T-helper 17 cell (primary cell): ENCODE results near the gene UBE2G1. TPM values are rescaled to one million over a fixed set of nuclear protein-coding genes. Genes with fewer than 3 reads are reported as not detected.
"Not testable (repeated sequence)": the region's sequence is repeated elsewhere in the genome, so short reads cannot be mapped to it uniquely, and the experiment has no call there.

Source experiments
- ATAC-seq: fragments of 150-1000 bp; cut with Tn5 transposase; 2 replicates; pipeline ENCODE4 v1.10.0; 2021; ENCODE audit warnings: mild to moderate bottlenecking, moderate library complexity
- DNase-seq, 3 donors: peaks; one replicate each; pipeline versions ENCODE4 v3.0.0 to v3.0.0-alpha.2; 2020 to 2021
- H3K9me3 ChIP-seq: one replicate; pipeline ENCODE4 v1.7.0; 2013; ENCODE audit warnings: low read length, mild to moderate bottlenecking; ENCODE audit not compliant: control insufficient read depth, poor library complexity, severe bottlenecking
- H3K27ac Mint-ChIP-seq: one replicate; pipeline ENCODE4 v1.8.0; 2022; ENCODE audit warnings: mild to moderate bottlenecking, moderate library complexity, mixed read lengths
- H3K27me3 Mint-ChIP-seq: one replicate; pipeline ENCODE4 v1.8.0; 2022; ENCODE audit warnings: mixed read lengths
- H3K36me3 Mint-ChIP-seq: one replicate; pipeline ENCODE4 v1.8.0; 2022; ENCODE audit warnings: low read depth, mixed read lengths
- H3K4me1 Mint-ChIP-seq: one replicate; pipeline ENCODE4 v1.8.0; 2022; ENCODE audit warnings: mild to moderate bottlenecking, mixed read lengths
- H3K4me3 Mint-ChIP-seq: one replicate; pipeline ENCODE4 v1.8.0; 2022; ENCODE audit warnings: mild to moderate bottlenecking, moderate library complexity, mixed read lengths
- total RNA-seq, 4 donors: library from RNA in 2 of 4; stranded (reverse) in 2 of 4; gene quantifications; one replicate each; pipeline ENCODE4 v1.2.3 and lab custom pipeline; 2022 to 2026

The UBE2G1 gene
- total RNA-seq, 2 donors from 2014 or later = 64.6 to 72.7 TPM

DNA sequence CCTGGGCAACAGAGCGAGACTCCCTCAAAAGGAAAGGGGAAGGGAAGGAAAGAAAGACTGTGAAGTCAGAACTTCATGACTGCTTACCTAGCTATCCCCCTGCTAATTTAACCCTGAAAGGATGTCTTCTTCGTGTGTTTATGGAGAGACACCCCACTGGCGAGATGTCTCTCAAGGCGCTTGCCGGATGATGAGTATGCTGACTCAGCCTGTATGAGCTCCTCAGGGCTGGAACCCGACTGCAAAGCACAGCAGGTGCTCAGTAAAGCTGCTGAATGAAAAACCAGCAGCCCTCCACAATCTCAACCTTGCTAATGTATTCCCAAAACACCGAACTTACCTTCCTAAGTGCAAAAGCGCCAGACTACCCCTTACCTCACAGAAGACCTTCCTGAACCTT is 105.0 kb downstream of the UBE2G1 start:
- H3K4me1 Mint-ChIP-seq = peaks cover 48% of the 10 kb centered on the region
- no peak overlapping the region for H3K4me3 Mint-ChIP-seq
- H3K36me3 Mint-ChIP-seq = peaks cover 9% of the 10 kb centered on the region
- ATAC-seq (no peak), DNase-seq (no peak)
- no peaks in the 10 kb centered on the region for H3K27me3 Mint-ChIP-seq
- H3K9me3 ChIP-seq = no peaks in the 10 kb centered on the region
- no peak overlapping the region for H3K27ac Mint-ChIP-seq

DNA sequence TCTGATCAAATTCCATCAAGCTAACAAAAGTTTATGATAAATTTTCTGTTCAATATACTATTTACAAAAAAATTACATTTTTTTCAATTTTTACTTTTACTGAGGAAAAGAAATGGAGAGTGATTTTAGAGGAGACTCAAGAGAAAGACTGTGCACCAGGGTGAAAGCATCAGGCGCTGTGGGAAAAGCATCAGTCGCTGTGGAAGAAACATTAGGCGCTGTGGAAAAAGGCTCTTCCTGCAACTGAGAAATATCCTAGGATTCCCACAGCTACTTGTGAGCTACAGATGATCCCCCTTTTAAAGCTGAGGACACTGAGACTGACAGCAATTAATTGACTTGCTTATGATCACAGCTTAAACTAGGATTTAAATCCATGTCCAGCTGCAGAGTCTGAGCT is 107.6 kb downstream of the UBE2G1 start:
- Mint-ChIP-seq H3K4me3 (no peak overlapping the region), H3K4me1 (peaks cover 39% of the 10 kb centered on the region), H3K27me3 (no peaks in the 10 kb centered on the region), H3K27ac (no peak overlapping the region), H3K36me3 (peaks cover 9% of the 10 kb centered on the region)
- no peaks in the 10 kb centered on the region for H3K9me3 ChIP-seq
- no peak for DNase-seq
- ATAC-seq = no peak

DNA sequence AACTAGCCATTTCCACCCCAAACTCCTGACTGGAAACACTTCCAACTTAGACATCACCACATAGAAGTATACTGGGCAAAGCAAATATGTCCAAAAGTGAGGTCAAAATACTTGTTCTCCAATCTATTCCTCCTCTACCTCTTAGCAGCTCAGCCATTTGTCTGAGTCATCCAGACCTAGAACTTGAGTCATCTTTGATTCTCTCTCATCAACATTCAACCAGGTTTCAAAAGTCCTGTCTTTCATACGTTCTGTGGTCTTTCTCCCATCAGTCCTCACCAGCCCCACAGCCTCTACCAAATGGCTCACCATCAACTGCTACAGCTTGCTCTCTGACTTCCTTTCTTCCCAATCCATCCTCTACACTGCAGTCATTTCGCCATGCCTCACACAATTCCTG is 109.5 kb downstream of the UBE2G1 start:
- H3K36me3 Mint-ChIP-seq = peaks cover 11% of the 10 kb centered on the region
- H3K9me3 ChIP-seq = no peaks in the 10 kb centered on the region
- no peak for DNase-seq
- H3K27me3 Mint-ChIP-seq = no peaks in the 10 kb centered on the region
- no peak overlapping the region for H3K4me3 Mint-ChIP-seq
- peaks cover 38% of the 10 kb centered on the region for H3K4me1 Mint-ChIP-seq
- no peak for ATAC-seq
- H3K27ac Mint-ChIP-seq = peak overlapping the region; percentile 81

DNA sequence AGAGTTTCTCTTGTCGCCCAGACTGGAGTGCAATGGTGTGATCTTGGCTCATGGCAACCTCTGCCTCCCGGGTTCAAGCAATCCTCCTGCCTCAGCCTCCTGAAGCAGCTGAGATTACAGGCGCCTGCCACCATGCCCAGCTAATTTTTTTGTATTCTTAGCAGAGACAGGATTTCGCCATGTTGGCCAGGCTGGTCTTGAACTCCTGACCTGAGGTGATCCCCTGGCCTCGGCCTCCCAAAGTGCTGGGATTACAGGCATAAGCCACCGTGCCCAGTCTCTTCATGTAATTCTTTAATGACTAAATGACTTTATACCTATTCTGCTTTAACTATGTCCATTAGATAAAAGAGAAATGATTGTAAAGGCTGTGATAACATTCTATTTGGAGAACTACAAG is 111.2 kb downstream of the UBE2G1 start:
- ATAC-seq, H3K4me3 Mint-ChIP-seq, H3K27me3 Mint-ChIP-seq, DNase-seq, H3K9me3 ChIP-seq: not testable (repeated sequence)
- H3K36me3 Mint-ChIP-seq = peaks cover 11% of the 10 kb centered on the region
- H3K27ac Mint-ChIP-seq = peak overlapping the region; percentile 19
- H3K4me1 Mint-ChIP-seq = peaks cover 40% of the 10 kb centered on the region

DNA sequence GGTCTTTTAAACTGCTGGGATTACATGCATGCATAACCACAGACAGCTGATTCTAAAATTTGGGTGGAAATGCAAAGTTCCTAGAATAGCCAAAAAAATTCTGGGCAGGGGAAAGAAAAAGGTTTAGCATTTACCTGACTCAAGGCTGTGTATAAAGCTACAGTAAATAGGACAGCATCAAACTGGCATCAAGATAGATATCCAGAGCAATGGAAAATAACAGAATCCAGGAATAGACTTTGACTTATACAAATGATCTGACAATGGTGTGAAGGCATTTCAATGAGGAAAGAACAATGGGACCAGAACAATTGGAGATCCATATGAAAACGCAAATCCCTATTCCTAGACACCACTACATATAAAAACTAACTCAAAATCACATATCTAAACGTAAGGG is 115.6 kb downstream of the UBE2G1 start:
- DNase-seq = no peak
- H3K9me3 ChIP-seq = no peaks in the 10 kb centered on the region
- Mint-ChIP-seq H3K4me3 (no peak overlapping the region), H3K4me1 (peaks cover 46% of the 10 kb centered on the region), H3K27me3 (no peaks in the 10 kb centered on the region), H3K27ac (no peak overlapping the region), H3K36me3 (peaks cover 5% of the 10 kb centered on the region)
- no peak for ATAC-seq

DNA sequence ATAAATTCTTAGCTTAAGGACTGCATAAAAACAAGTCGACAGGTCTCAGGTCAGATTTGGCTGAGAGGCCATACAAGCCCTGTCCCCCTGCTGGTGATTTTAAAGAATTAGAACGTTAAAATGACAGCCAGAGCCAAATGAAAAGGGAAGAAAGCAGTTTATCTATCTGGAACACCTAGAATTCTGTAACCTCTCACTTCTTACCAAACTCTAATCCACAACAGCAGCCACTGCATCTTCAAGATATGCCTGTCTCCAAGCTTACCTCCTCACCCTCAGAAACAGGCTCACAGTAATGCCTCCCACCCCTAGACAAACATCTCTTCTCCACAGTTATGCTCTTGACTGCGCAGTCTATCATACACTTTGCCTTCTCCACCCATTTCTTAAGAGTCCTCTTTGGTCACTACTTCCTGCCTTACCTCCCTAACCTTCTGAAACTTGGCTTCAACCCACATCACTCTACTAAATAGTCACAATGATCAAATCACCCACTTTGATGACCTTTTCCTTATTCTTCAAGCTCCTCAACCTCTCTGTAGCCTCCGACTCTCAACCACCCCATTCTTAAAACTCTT is 116.9 kb downstream of the UBE2G1 start:
- DNase-seq (no peak), ATAC-seq (peak; percentile 49)
- Mint-ChIP-seq H3K4me3 (peak overlapping the region; percentile 39), H3K27me3 (no peaks in the 10 kb centered on the region), H3K4me1 (peaks cover 48% of the 10 kb centered on the region), H3K36me3 (peaks cover 8% of the 10 kb centered on the region), H3K27ac (no peak overlapping the region)
- H3K9me3 ChIP-seq = no peaks in the 10 kb centered on the region

DNA sequence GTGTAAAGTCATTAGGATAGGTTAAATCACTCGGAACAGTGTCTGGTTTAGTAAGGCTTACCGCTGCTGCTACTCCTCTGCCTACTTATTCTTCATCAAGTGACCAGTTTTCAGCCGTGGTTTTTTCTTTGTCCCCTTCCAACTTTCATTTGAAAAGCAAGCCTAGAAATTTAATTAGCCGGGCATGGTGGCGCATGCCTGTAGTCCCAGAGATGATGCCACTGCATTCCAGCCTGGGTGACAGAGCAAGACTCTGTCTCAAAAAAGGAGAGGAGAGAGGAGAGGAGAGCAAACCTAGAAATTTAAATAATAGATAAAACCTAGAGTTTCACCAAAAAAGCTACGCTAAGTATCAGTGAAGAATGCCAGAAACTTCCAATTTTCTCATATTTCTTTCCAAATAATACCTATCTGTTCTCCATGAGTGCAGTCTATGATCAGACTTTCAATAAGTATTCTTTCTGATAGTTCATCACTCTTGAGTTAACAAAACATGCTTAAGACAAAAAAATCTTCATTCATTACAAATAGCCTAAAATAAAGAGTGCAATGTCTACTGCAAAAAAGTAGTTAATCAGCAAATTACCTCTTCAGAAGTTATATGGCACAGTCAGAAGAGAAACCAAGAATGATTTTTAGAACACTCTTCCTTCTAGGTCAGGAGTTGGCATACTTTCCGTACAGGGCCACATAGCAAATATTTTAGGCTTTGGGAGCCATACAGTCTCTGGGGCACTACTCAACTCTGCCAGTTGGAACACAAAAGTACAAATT is 117.8 kb downstream of the UBE2G1 start:
- no peak overlapping the region for H3K4me3 Mint-ChIP-seq
- no peak for ATAC-seq
- peaks cover 9% of the 10 kb centered on the region for H3K36me3 Mint-ChIP-seq
- no peak for DNase-seq
- H3K27ac Mint-ChIP-seq = peak overlapping the region; percentile 61
- no peaks in the 10 kb centered on the region for H3K27me3 Mint-ChIP-seq
- H3K9me3 ChIP-seq = no peaks in the 10 kb centered on the region
- peaks cover 49% of the 10 kb centered on the region for H3K4me1 Mint-ChIP-seq

DNA sequence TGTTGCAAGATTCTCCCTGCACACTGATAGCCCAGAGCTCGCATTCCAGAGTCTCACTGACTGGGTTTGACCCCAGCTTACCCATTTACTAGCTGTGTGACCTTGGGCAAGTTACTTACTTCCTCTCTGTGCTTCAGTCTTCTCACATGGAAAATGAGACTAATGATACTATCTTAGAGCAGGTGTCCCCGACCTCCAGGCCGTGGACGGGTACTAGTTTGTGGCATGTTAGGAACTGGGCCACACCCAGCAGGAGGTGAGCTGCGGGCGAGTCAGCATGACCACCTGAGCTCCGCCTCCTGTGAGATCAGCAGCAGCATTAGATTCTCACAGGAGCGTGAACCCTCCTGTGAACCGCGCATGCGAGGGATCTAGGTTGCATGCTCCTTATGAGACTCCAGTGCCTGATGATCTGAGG is 118.5 kb downstream of the UBE2G1 start:
- Mint-ChIP-seq H3K4me1 (peaks cover 45% of the 10 kb centered on the region), H3K27ac (peak overlapping the region; percentile 61)

DNA sequence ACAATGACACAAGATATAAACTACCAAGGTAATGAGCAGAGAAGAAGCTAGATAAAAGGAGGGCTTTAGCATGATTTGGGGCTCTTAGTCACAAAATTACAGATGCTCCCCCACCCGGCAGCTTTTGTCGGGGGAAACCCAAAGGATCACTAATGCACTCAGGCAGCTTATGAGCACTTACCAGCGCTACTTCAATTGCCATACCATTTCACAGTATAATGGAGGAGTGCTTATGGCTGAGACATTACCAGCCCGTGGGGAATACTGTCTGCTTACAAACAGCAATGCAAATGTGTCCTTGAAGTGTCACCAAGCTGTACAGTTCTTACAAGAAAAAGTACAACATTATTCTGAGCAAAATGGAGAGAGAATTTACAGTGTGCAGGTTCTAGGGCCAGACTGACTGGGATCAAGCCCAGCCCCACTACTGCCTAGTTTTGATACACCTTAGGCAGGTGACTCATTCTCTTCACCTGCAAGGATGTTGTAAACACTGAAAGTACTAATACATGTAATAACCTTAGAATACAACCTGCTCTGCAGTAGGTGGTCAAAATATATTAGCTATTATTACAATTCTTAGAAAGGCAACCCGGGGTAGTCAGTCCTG is 119.0 kb downstream of the UBE2G1 start:
- peaks cover 45% of the 10 kb centered on the region for H3K4me1 Mint-ChIP-seq
- ATAC-seq (no peak), DNase-seq (no peak)
- peak overlapping the region; percentile 61 for H3K27ac Mint-ChIP-seq
- H3K36me3 Mint-ChIP-seq = peaks cover 6% of the 10 kb centered on the region
- H3K27me3 Mint-ChIP-seq = no peaks in the 10 kb centered on the region
- H3K9me3 ChIP-seq = no peaks in the 10 kb centered on the region
- no peak overlapping the region for H3K4me3 Mint-ChIP-seq

More for the DNA sequence above, 118.5 kb downstream of the UBE2G1 start:
- Mint-ChIP-seq H3K4me3 (no peak overlapping the region), H3K36me3 (peaks cover 6% of the 10 kb centered on the region), H3K27me3 (no peaks in the 10 kb centered on the region)
- DNase-seq (no peak), ATAC-seq (no peak)
- no peaks in the 10 kb centered on the region for H3K9me3 ChIP-seq

DNA sequence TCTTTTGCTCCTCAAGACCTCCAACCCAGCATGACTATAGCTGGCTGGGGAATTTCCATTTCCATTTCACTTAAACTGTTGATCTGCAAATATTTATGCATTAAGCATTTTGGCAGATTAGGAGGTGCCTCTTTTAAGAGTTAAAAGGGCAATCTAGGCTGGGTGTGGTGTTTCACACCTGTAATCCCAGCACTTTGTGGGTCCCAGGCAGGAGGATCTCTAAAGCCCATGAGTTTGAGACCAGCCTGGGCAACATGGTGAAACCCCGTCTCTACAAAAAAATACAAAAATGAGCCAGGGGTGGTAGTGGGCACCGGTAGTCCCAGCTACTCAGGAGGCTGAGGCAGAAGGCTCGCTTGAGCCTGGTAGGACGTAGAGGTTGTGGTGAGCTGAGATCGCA is 119.8 kb downstream of the UBE2G1 start:
- no peak for DNase-seq
- Mint-ChIP-seq H3K4me1 (peaks cover 39% of the 10 kb centered on the region), H3K36me3 (peaks cover 6% of the 10 kb centered on the region), H3K27ac (peak overlapping the region; percentile 83), H3K27me3 (no peaks in the 10 kb centered on the region), H3K4me3 (no peak overlapping the region)
- H3K9me3 ChIP-seq = no peaks in the 10 kb centered on the region
- ATAC-seq = no peak

DNA sequence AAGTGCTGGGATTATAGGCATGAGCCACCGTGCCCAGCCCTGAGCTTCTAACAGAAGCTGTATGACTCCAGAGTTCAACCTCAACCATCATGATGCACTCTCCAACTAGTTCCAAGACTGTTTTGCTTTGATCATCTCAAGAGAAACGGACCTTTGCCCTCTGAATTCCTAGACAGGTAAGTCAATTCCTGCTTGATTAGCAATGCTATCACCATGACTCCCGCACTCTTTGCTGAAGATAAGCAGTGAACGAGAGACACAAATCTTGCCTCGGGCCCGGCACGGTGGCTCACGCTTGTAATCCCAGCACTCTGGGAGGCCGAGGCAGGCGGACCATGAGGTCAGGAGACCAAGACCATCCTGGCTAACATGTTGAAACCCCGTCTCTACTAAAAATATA is 124.9 kb downstream of the UBE2G1 start:
- Mint-ChIP-seq H3K27ac (no peak overlapping the region), H3K4me1 (peaks cover 16% of the 10 kb centered on the region), H3K4me3 (no peak overlapping the region), H3K36me3 (peaks cover 11% of the 10 kb centered on the region), H3K27me3 (no peaks in the 10 kb centered on the region)
- H3K9me3 ChIP-seq = no peaks in the 10 kb centered on the region
- ATAC-seq = no peak
- DNase-seq = no peak

DNA sequence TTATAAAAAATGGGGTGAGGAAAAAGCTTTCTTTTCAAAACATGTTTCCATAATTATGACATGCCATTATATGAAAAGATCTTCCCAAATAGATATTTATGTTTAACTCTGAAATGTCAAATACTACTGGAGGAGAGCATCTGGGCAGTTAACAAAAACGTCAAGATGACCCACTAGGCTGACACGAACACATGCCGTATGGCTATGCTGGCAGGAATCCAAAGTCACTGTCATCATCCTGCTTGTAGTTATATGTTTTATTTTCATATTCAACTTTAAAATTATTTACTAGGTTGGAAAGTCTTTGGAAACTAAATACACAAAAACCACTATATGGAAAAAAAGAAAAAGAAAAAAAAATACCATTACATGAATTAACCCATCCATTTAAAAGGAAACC is 130.0 kb downstream of the UBE2G1 start:
- Mint-ChIP-seq H3K4me3 (no peak overlapping the region), H3K27me3 (no peaks in the 10 kb centered on the region), H3K27ac (peak overlapping the region; percentile 86), H3K36me3 (peaks cover 6% of the 10 kb centered on the region), H3K4me1 (peaks cover 13% of the 10 kb centered on the region)
- ATAC-seq = no peak
- H3K9me3 ChIP-seq = no peaks in the 10 kb centered on the region
- DNase-seq = no peak

DNA sequence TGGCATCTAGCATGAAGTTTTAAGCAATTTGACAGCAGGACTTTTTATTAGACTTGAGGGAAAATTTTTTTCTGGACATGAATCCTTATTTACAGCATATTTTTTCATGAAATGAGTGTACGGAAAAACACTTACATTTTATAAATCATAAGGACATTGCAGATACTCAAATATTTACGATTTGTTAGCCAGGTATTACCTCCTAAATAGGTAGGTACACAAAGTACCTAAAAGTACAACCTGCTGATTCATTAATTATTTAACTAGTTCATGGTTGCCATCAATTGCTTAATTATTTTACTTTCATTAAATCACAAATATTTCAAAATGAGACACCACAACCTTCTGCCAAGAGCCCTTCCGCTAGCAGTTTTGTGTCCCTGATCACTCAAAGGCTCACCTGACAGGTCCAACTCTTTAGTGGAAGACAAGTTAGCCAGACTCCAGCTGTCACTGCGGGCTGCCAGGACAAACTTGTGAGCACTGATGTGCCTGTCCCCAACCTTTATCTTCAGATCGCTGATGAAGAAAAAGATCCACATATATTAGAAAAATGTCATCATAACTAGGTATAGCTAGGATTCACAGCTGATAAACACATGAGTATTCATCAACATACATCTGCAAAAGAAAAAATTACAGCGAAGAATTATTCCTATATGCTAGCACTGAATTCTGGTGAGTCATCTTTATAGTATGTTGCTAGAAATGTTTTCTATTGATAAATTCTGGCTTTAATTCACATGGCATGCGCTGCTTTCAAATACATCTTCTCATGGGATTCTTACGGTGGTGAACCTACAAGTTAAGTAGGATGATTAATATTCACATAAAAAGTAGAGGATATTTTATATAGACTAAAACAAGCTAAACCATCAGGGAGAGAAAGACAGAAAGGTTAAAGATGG is 130.8 kb downstream of the UBE2G1 start:
- DNase-seq (no peak), ATAC-seq (no peak)
- H3K27ac Mint-ChIP-seq = no peak overlapping the region
- H3K36me3 Mint-ChIP-seq = peaks cover 2% of the 10 kb centered on the region
- peaks cover 10% of the 10 kb centered on the region for H3K4me1 Mint-ChIP-seq
- no peak overlapping the region for H3K4me3 Mint-ChIP-seq
- H3K9me3 ChIP-seq = no peaks in the 10 kb centered on the region
- H3K27me3 Mint-ChIP-seq = no peaks in the 10 kb centered on the region
